ENCODE results near the gene TNFRSF6B. TPM values are rescaled to one million over a fixed set of nuclear protein-coding genes. Genes with fewer than 3 reads are reported as not detected.

The TNFRSF6B gene
- polyA plus RNA-seq, 1 of the 3 experiments (the other 2 are of a cell fraction), result 9.4 TPM

- H2AFZ ChIP-seq (ENCODE audit: low read depth), result peak within 1 kb of the TSS; percentile 63; the same call in 1 of the 2 replicates
- peak within 1 kb of the TSS; percentile 63 for H3K9ac ChIP-seq
- H3K9me3 ChIP-seq, result no peaks in the 10 kb centered on the region
Observed at GRCh38 chr20:63653041-63653973, 43.1 kb upstream of the TNFRSF6B start, which contains the start of gene STMN3. Gene STMN3 (minus strand): TSS chr20:63653424. CDS start chr20:63653345, 79 bp downstream.

More at GRCh38 chr20:63653041-63653973, 43.1 kb upstream of the TNFRSF6B start, which contains the start of gene STMN3:
- H3K79me2 ChIP-seq (ENCODE audit: insufficient read depth), result peaks cover 16% of the 10 kb centered on the region
- peaks cover 8 to 26% of the 10 kb centered on the region in 2 experiments; a peak in 2 of 4 replicates for H3K4me1 ChIP-seq (ENCODE audit: control insufficient read depth in 1 of 2, insufficient read depth in 2 of 2, low read depth in 1 of 2, low read length in 1 of 2)
- H3K4me2 ChIP-seq, result peak within 1 kb of the TSS; percentile 84
- H3K36me3 ChIP-seq (replicated peaks in 1 of 2; ENCODE audit: control insufficient read depth in 1 of 2, insufficient read depth in 2 of 2, low read length in 1 of 2), result no peaks in the 10 kb centered on the region
- 2% methylated on average over 42 of the region's 73 CpGs for WGBS (ENCODE audit: low lambda C conversion rate)
- ChIA-PET CTCF (interaction anchor here (1.7 to 5.5 kb wide), 2 partner anchors 12 to 115 kb away, joined by 5 to 27 read pairs; partner anchors contain the start of gene PTK6), POLR2A (interaction anchor here (0.6 to 1.2 kb wide), 8 partner anchors 11 to 213 kb away, joined by 3 to 12 read pairs (median 4); partner anchors contain the start of genes ARFRP1 and ZGPAT)
- H3K27me3 ChIP-seq (ENCODE audit: insufficient read depth), result no peaks in the 10 kb centered on the region
- H4K20me1 ChIP-seq (ENCODE audit: insufficient read depth), result peaks cover 24% of the 10 kb centered on the region
- DNase-seq, result peak; percentile 89
- H3K4me3 ChIP-seq (ENCODE audit: low read depth in 2 of 2, low read length in 1 of 2), result peak within 1 kb of the TSS; percentile 67 to 76
- no peaks in the 10 kb centered on the region for H3K9me2 ChIP-seq
- H3K27ac ChIP-seq (ENCODE audit: low read depth in 2 of 2, low read length in 1 of 2), result peak within 1 kb of the TSS; percentile 60 to 97
- H3F3A ChIP-seq (replicated peaks; ENCODE audit: insufficient read depth), result peaks cover 8% of the 10 kb centered on the region
- TF ChIP-seq EZH2phosphoT487 (IDR thresholded peaks at IDR 0.05; ENCODE audit: borderline replicate concordance, low read depth) (no peak), MAX (IDR thresholded peaks at IDR 0.05; ENCODE audit: low read depth) (peak; percentile 70), TAF1 (IDR thresholded peaks at IDR 0.05; ENCODE audit: borderline replicate concordance, low read depth, low read length) (peak; percentile 71; the same call in 1 of the 2 replicates), PBX3 (IDR thresholded peaks at IDR 0.05) (no peak), SMC3 (IDR thresholded peaks at IDR 0.05; ENCODE audit: low read depth, low read length) (no peak), REST (IDR thresholded peaks at IDR 0.05; ENCODE audit: low read depth, low read length) (peak; percentile 100), POLR2AphosphoS5 (IDR thresholded peaks at IDR 0.05; ENCODE audit: low read depth, low read length) (0 out of 2 replicates have a peak, but pooled peaks have one; percentile 28), GABPA (IDR thresholded peaks at IDR 0.05; ENCODE audit: low read depth) (peak; percentile 32; the same call in 1 of the 2 replicates), SIN3A (IDR thresholded peaks at IDR 0.05; ENCODE audit: borderline replicate concordance, low read depth, low read length) (peak; percentile 98), MXI1 (IDR thresholded peaks at IDR 0.05; ENCODE audit: low read depth, low read length) (peak; percentile 39), RCOR1 (IDR thresholded peaks at IDR 0.05; ENCODE audit: low read length) (no peak; the same call in 1 of the 2 replicates), IRF3 (IDR thresholded peaks at IDR 0.05; ENCODE audit: low read depth, low read length) (no peak), TEAD4 (IDR thresholded peaks at IDR 0.05; ENCODE audit: borderline replicate concordance, insufficient read depth) (no peak), ELF1 (IDR thresholded peaks at IDR 0.05) (no peak), YY1 (IDR thresholded peaks at IDR 0.05; ENCODE audit: low read depth) (no peak), ZBTB33 (IDR thresholded peaks at IDR 0.05; ENCODE audit: borderline replicate concordance, low read depth) (no peak)

Data from SK-N-SH (cell line).